HG03354 (cell line): ENCODE measurements around the gene TEK.
A peak's percentile ranks its signal among the peaks of the same experiment; 100 is the strongest.
"Not testable (repeated sequence)": the region's sequence is repeated elsewhere in the genome, so short reads cannot be mapped to it uniquely, and the experiment has no call there.

ENCODE experiments used
- ATAC-seq: cut with Tn5 transposase; IDR thresholded peaks from one replicate; pipeline ENCODE4 v1.9.1; 2021; ENCODE audit warnings: mild to moderate bottlenecking; ENCODE audit not compliant: unreplicated experiment, poor library complexity, severe bottlenecking

TEK gene

GRCh38 chr9:27205198-27205597, 96.2 kb downstream of the TEK start:
- ATAC-seq: no peak

GRCh38 chr9:27206041-27206440, 97.0 kb downstream of the TEK start:
- no peak for ATAC-seq

GRCh38 chr9:27209034-27209433, 100.0 kb downstream of the TEK start:
- ATAC-seq: no peak

GRCh38 chr9:27210588-27210987, 101.6 kb downstream of the TEK start:
- ATAC-seq: no peak

GRCh38 chr9:27212191-27212590, 103.2 kb downstream of the TEK start:
- ATAC-seq: no peak

GRCh38 chr9:27212621-27213020, 103.6 kb downstream of the TEK start:
- no peak for ATAC-seq

GRCh38 chr9:27227192-27227591, 118.2 kb downstream of the TEK start:
- ATAC-seq: no peak

GRCh38 chr9:27239648-27240047, 130.6 kb downstream of the TEK start:
- ATAC-seq: not testable (repeated sequence)

GRCh38 chr9:27247756-27248155, 138.7 kb downstream of the TEK start:
- ATAC-seq: peak; percentile 87

- ATAC-seq: no peak
Measured at GRCh38 chr9:27248702-27249101, 139.7 kb downstream of the TEK start.

GRCh38 chr9:27258662-27259061, 149.6 kb downstream of the TEK start:
- no peak for ATAC-seq

- ATAC-seq: no peak
Measured at GRCh38 chr9:27260789-27261516, 151.9 kb downstream of the TEK start.

- ATAC-seq: no peak
Measured at GRCh38 chr9:27261517-27262211, 152.6 kb downstream of the TEK start.

GRCh38 chr9:27272103-27272502, 163.1 kb downstream of the TEK start:
- no peak for ATAC-seq

- no peak for ATAC-seq
Measured at GRCh38 chr9:27273186-27273585, 164.2 kb downstream of the TEK start.

GRCh38 chr9:27276193-27277030, 167.4 kb downstream of the TEK start:
- ATAC-seq: peak; percentile 69

- ATAC-seq: no peak
Measured at GRCh38 chr9:27278374-27278773, 169.3 kb downstream of the TEK start.

GRCh38 chr9:27279611-27280010, 170.6 kb downstream of the TEK start:
- ATAC-seq: no peak
